ENCODE data around the gene FAM3D. TPM values are rescaled to one million over a fixed set of nuclear protein-coding genes. Genes with fewer than 3 reads are reported as not detected.
A peak's percentile ranks its signal among the peaks of the same experiment; 100 is the strongest.

Gene FAM3D
- total RNA-seq, 6 experiments from 2014 or later = not detected

DNA sequence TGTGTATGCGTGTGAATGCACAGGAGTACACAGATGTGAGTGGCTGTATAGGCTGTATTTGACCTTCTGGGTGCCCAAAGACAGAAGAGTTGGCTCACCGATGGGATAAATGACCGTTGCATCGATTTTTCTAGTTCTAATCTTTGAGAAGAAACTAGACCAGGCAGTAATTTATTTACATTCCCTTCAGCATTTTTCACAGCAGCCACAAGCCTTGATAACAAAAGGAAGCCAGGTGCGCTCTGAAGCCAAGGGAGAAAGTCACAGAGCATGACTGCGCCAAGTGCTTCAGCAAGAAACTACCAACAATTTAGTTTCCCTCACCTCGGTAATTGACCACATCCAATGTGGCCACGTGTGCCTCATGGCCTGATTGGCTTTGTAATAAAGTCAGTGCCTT is 5.9 kb upstream of the FAM3D start:
- WGBS (ENCODE audit: insufficient coverage, low coverage, low lambda C conversion rate, missing lambda C conversion rate) = 71% methylated on average over 5 of the region's 8 CpGs
- Histone ChIP-seq H3K27ac (no peak overlapping the region), H3K9me3 (no peaks in the 10 kb centered on the region), H3K36me3 (no peaks in the 10 kb centered on the region), H3K27me3 (no peaks in the 10 kb centered on the region), H3K4me3 (no peak overlapping the region), H3K4me1 (no peaks in the 10 kb centered on the region)
- no peak for ATAC-seq
- intact Hi-C loops (cut with DNase I) = no loop called here
- DNase-seq = no peak
- no peak for TF ChIP-seq POLR2A (IDR thresholded peaks at IDR 0.05)
- TF ChIP-seq, protein P1, sequence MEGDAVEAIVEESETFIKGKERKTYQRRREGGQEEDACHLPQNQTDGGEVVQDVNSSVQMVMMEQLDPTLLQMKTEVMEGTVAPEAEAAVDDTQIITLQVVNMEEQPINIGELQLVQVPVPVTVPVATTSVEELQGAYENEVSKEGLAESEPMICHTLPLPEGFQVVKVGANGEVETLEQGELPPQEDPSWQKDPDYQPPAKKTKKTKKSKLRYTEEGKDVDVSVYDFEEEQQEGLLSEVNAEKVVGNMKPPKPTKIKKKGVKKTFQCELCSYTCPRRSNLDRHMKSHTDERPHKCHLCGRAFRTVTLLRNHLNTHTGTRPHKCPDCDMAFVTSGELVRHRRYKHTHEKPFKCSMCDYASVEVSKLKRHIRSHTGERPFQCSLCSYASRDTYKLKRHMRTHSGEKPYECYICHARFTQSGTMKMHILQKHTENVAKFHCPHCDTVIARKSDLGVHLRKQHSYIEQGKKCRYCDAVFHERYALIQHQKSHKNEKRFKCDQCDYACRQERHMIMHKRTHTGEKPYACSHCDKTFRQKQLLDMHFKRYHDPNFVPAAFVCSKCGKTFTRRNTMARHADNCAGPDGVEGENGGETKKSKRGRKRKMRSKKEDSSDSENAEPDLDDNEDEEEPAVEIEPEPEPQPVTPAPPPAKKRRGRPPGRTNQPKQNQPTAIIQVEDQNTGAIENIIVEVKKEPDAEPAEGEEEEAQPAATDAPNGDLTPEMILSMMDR (IDR thresholded peaks at IDR 0.05) = no peak

DNA sequence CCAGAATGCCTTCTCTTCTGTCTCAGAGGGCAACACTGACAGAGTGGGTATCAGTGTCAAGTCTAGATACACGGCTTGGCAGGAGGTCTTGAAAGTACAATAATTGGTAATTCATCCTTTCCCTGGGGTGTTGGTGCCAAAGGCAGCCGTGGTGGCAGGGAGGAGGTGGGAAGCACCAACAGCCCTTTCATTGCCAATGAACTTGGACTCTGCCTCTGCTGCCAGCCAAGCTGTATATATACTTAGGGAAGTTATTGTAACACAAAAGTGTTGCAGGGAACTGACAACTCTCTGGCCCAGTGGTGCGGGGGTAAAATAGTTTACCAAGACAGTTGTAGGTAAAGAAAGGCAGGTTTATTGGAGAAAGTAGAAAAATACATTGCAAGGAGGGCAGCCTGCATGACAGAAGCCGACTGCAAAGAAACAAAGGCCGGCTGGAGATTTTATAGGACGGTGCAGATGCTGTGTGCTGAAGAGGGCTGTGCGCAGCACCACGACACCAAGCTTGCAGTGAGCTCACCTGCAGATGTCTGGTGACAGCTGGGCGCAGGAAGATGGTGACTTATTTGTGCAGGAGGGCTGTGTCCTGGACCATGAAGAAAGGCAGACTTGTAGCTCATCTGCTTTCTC is 4.0 kb upstream of the FAM3D start:
- no peak for ATAC-seq
- Histone ChIP-seq H3K9me3 (no peaks in the 10 kb centered on the region), H3K27ac (no peak overlapping the region), H3K36me3 (no peaks in the 10 kb centered on the region), H3K4me1 (no peaks in the 10 kb centered on the region), H3K27me3 (no peaks in the 10 kb centered on the region), H3K4me3 (no peak overlapping the region)
- WGBS (ENCODE audit: insufficient coverage, low coverage, low lambda C conversion rate, missing lambda C conversion rate) = 58% methylated on average over 6 of the region's 9 CpGs
- DNase-seq = no peak
- intact Hi-C loops (cut with DNase I) = no loop called here
- TF ChIP-seq, protein P1 (IDR thresholded peaks at IDR 0.05) = no peak
- no peak for TF ChIP-seq POLR2A (IDR thresholded peaks at IDR 0.05)

DNA sequence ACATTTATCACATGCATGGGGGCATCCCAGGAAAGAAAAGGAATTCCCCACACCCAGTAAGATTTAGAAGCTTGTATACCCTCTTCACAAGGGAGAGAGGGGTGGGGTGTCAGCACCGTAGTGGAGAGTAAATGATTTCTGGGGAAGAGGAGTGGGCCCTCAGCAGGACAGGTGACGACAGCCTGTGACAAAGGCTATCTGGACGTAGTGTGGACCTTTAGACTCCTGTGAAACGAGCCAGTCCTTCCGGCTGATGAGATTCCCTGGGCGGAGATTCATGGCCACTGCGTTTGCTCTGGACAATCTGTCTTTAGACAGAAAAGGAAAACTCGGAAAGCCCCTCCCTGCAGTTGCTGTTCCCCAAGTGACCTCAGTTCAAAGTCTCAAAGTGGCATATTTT is 1.7 kb upstream of the FAM3D start:
- intact Hi-C loops (cut with DNase I) = no loop called here
- WGBS (ENCODE audit: insufficient coverage, low coverage, low lambda C conversion rate, missing lambda C conversion rate) = 33% methylated on average over 8 of the region's 8 CpGs
- ATAC-seq (peak in 1 of 4 donors; percentile 77), DNase-seq (no peak)
- no peaks in the 10 kb centered on the region for H3K4me1 ChIP-seq
- H3K36me3 ChIP-seq = no peaks in the 10 kb centered on the region
- no peak overlapping the region for H3K4me3 ChIP-seq
- no peaks in the 10 kb centered on the region for H3K9me3 ChIP-seq
- TF ChIP-seq, protein P1 (IDR thresholded peaks at IDR 0.05) = no peak
- TF ChIP-seq POLR2A (IDR thresholded peaks at IDR 0.05) = no peak
- no peaks in the 10 kb centered on the region for H3K27me3 ChIP-seq
- H3K27ac ChIP-seq = no peak overlapping the region

DNA sequence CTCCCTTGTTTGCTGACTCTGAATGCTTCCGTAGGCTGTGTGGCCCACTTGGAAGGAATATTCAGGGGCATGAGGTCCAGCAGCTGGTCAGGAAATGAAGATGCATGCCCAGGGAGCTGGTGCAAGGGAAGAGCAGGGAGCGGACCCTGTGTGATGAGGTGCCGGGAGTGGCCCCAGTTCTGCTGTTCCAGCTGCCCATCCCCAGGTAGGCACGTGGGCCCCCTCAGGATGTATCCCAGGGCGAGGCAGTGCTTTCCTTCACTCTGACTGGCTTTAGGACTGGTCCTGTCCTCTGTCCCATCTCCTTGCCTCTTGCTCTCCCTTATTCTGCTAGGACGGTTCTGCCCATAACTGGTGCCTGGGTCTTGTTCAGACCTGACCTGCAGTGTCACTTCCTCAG is 1.1 kb upstream of the FAM3D start:
- intact Hi-C loops (cut with DNase I) = no loop called here
- Histone ChIP-seq H3K36me3 (no peaks in the 10 kb centered on the region), H3K4me3 (no peak overlapping the region), H3K27ac (no peak overlapping the region), H3K4me1 (no peaks in the 10 kb centered on the region), H3K27me3 (no peaks in the 10 kb centered on the region), H3K9me3 (no peaks in the 10 kb centered on the region)
- DNase-seq (no peak), ATAC-seq (no peak)
- WGBS (ENCODE audit: insufficient coverage, low coverage, low lambda C conversion rate, missing lambda C conversion rate) = 72% methylated on average over 4 of the region's 6 CpGs
- no peak for TF ChIP-seq POLR2A (IDR thresholded peaks at IDR 0.05)
- TF ChIP-seq, protein P1 (IDR thresholded peaks at IDR 0.05) = no peak

DNA sequence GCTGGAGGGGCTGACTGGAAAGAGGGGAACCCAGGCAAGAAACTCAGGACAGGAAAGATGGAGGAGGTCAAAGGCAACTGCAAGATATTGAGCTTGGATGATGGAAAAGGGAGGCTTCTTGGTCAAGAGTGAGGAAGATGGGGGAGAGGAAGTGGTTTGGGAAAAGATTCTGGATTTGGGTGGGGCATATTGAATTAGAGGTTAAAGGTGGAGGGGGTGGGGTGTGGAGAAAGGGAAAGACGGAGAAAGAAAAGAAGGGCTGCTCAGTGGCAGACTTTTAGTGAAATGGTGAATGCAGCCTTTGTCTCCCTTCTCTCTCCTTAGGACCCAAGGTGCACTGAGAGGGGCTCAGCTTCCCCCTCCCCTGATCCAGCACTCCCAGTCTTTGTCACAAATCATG is 655 bp upstream of the FAM3D start:
- H3K4me1 ChIP-seq = no peaks in the 10 kb centered on the region
- TF ChIP-seq, protein P1 (IDR thresholded peaks at IDR 0.05) = no peak
- no peak for TF ChIP-seq POLR2A (IDR thresholded peaks at IDR 0.05)
- WGBS (ENCODE audit: insufficient coverage, low coverage, low lambda C conversion rate, missing lambda C conversion rate) = 91% methylated on average over 1 of the region's 1 CpG

More for the DNA sequence above, 655 bp upstream of the FAM3D start:
- Histone ChIP-seq H3K27ac (no peak overlapping the region), H3K36me3 (no peaks in the 10 kb centered on the region), H3K4me3 (no peak overlapping the region), H3K27me3 (no peaks in the 10 kb centered on the region), H3K9me3 (no peaks in the 10 kb centered on the region)
- DNase-seq (no peak), ATAC-seq (no peak)
- intact Hi-C loops (cut with DNase I) = no loop called here
